K562 (cell line): ENCODE measurements around the gene GPR179. TPM values are rescaled to one million over a fixed set of nuclear protein-coding genes. Genes with fewer than 3 reads are reported as not detected.

ENCODE experiments used
- ATAC-seq: fragments of 200-7000 bp; cut with Tn5 transposase; 3 replicates; pipeline ENCODE4 v1.9.1; 2020; ENCODE audit warnings: moderate library complexity
- BruUV-seq: library from RNA; stranded (reverse); fragments of 400-500 nt; replicated peaks from 2 replicates; lab custom pipeline; 2021; lab: Mats Ljungman, UMichigan
- CTCF ChIA-PET: fragments of 300-600 bp; formaldehyde crosslinking; extraction: SDS; loops from one replicate; lab custom pipeline; 2021; ENCODE audit warnings: low intra/inter-chr PET ratio; lab: Yijun Ruan, JAX
- POLR2A ChIA-PET: fragments of 300-600, 350-650 bp; sonication (Branson Sonifier 250); formaldehyde crosslinking; extraction: SDS; loops from one replicate; lab custom pipeline; 2021; ENCODE audit warnings: antibody characterized with exemption, inconsistent platforms; lab: Yijun Ruan, JAX
- DNase-seq, 4 experiments: peaks; one replicate each; pipeline versions ENCODE4 v3.0.0 to v3.0.0-alpha.2; 2011 to 2018; ENCODE audit warnings: low spot score in 3 of 4, mixed read lengths in 3 of 4; ENCODE audit errors: extremely low read depth in 1 of 4
- FAIRE-seq: peaks from 2 replicates; lab custom pipeline; 2011; peaks lifted over from hg19 to GRCh38; lab: Jason Lieb, UNC
- H2AFZ ChIP-seq: 2 replicates; pipeline ENCODE4 v1.6.0; 2011; ENCODE audit warnings: low read depth, low read length, control low read depth, inconsistent platforms
- H3K27ac ChIP-seq: fragments of 200-600 bp; 3 replicates; pipeline ENCODE4 v1.8.0; 2011; ENCODE audit warnings: low read depth, mild to moderate bottlenecking, control low read depth, inconsistent platforms, low read length, moderate library complexity, mixed read lengths; ENCODE audit errors: extremely low read depth
- H3K27me3 ChIP-seq, 2 experiments: fragments of 300-600 bp in 1 of 2; 2 replicates in 1 of 2; 3 replicates in 1 of 2; pipeline versions ENCODE4 v1.6.0 to v1.8.0; 2011; ENCODE audit warnings: inconsistent platforms in 2 of 2, low read length in 2 of 2, mild to moderate bottlenecking in 1 of 2, mixed read lengths in 1 of 2, moderate library complexity in 1 of 2; ENCODE audit not compliant: control insufficient read depth in 2 of 2, insufficient read depth in 2 of 2
- H3K36me3 ChIP-seq: fragments of 300-600 bp; 3 replicates; pipeline ENCODE4 v1.8.0; 2011; ENCODE audit warnings: mild to moderate bottlenecking, low read length, inconsistent platforms; ENCODE audit not compliant: control insufficient read depth, insufficient read depth
- H3K4me1 ChIP-seq, 2 experiments: fragments of 200-600 bp in 1 of 2; replicated peaks in 1 of 2; 2 replicates in 1 of 2; 3 replicates in 1 of 2; pipeline versions ENCODE4 v1.5.1 to v1.8.0; 2011; ENCODE audit warnings: inconsistent platforms in 2 of 2, low read length in 2 of 2, mild to moderate bottlenecking in 1 of 2, mixed read lengths in 1 of 2, moderate library complexity in 1 of 2; ENCODE audit not compliant: control insufficient read depth in 2 of 2, insufficient read depth in 2 of 2
- H3K4me2 ChIP-seq: 2 replicates; pipeline ENCODE4 v1.6.1; 2011; ENCODE audit warnings: low read length, control low read depth, inconsistent platforms, mixed read lengths; ENCODE audit not compliant: insufficient read depth
- H3K4me3 ChIP-seq: fragments of 200-600 bp; sonication (generic), shearing (Covaris generic); 2 replicates; pipeline ENCODE4 v1.5.1; 2016; ENCODE audit warnings: control low read depth, inconsistent platforms
- H3K79me2 ChIP-seq: fragments of 200-600 bp; 3 replicates; pipeline ENCODE4 v1.8.0; 2011; ENCODE audit warnings: low read length, inconsistent platforms; ENCODE audit not compliant: control insufficient read depth, insufficient read depth
- H3K9ac ChIP-seq, 2 experiments: 2 replicates each; pipeline versions ENCODE4 v1.6.0 to v1.6.1; 2011; ENCODE audit warnings: low read depth in 2 of 2, low read length in 2 of 2, control low read depth in 1 of 2, inconsistent platforms in 1 of 2, mild to moderate bottlenecking in 1 of 2, mixed read lengths in 1 of 2; ENCODE audit not compliant: insufficient read depth in 1 of 2
- H3K9me1 ChIP-seq: one replicate; pipeline ENCODE4 v1.6.0; 2011; ENCODE audit warnings: inconsistent platforms, mild to moderate bottlenecking, low read length, moderate library complexity; ENCODE audit not compliant: control insufficient read depth, insufficient read depth
- H3K9me3 ChIP-seq: replicated peaks from 2 replicates; pipeline ENCODE4 v1.5.1; 2011; ENCODE audit warnings: low read depth, low read length, inconsistent platforms; ENCODE audit not compliant: control insufficient read depth, insufficient read depth
- H4K20me1 ChIP-seq: replicated peaks from 2 replicates; pipeline ENCODE4 v1.6.1; 2011; ENCODE audit warnings: low read length, inconsistent platforms, mixed read lengths; ENCODE audit not compliant: control insufficient read depth, insufficient read depth
- CCAR2 ChIP-seq: fragments of 200-400 bp; formaldehyde crosslinking; IDR thresholded peaks from 2 replicates; pipeline ENCODE4 v1.6.1; 2017; ENCODE audit warnings: mild to moderate bottlenecking, low read depth, low read length
- CTBP1 ChIP-seq: fragments of 450-650 bp; IDR thresholded peaks from 2 replicates; pipeline ENCODE4 v1.6.1; 2016; ENCODE audit warnings: borderline replicate concordance
- ELF4 ChIP-seq: fragments of 450-650 bp; formaldehyde crosslinking; IDR thresholded peaks from 2 replicates; pipeline ENCODE4 v1.4.0; 2022; ENCODE audit warnings: missing genetic modification characterization
- NFXL1 ChIP-seq: fragments of 450-650 bp; formaldehyde crosslinking; IDR thresholded peaks from 2 replicates; pipeline ENCODE4 v1.4.0; 2021; ENCODE audit warnings: mild to moderate bottlenecking
- POLR3G ChIP-seq: IDR thresholded peaks from 2 replicates; pipeline ENCODE4 v1.6.1; 2011; ENCODE audit not compliant: insufficient read length, insufficient replicate concordance; ENCODE audit errors: extremely low read depth
- SP2 ChIP-seq: IDR thresholded peaks from 2 replicates; pipeline ENCODE4 v1.6.1; 2011; ENCODE audit warnings: mild to moderate bottlenecking, low read depth, low read length, moderate library complexity; ENCODE audit not compliant: poor library complexity, severe bottlenecking; ENCODE audit errors: extremely low read depth
- SRSF3 ChIP-seq: fragments of 200-400 bp; formaldehyde crosslinking; IDR thresholded peaks from 2 replicates; pipeline ENCODE4 v1.6.1; 2016; ENCODE audit warnings: mild to moderate bottlenecking, low read length, moderate library complexity; ENCODE audit not compliant: insufficient read depth
- SUPT5H ChIP-seq: fragments of 450-650 bp; IDR thresholded peaks from 2 replicates; pipeline ENCODE4 v1.6.1; 2016
- TRIM24 ChIP-seq, 2 experiments: fragments of 450-650 bp; IDR thresholded peaks; 2 replicates each; pipeline ENCODE4 v1.6.1; 2016
- ZBTB8A ChIP-seq: fragments of 450-650 bp; IDR thresholded peaks from 2 replicates; pipeline ENCODE4 v1.6.1; 2018; ENCODE audit warnings: mild to moderate bottlenecking, moderate library complexity; ENCODE audit not compliant: partially characterized antibody
- ZNF121 ChIP-seq: sonication (generic); formaldehyde crosslinking; conservative IDR thresholded peaks from 2 replicates; pipeline ENCODE4 v1.8.0; 2022; ENCODE audit warnings: missing genetic modification reagents
- WGBS: fragments of 100-300 bp; shearing (Covaris generic); methylation state at CpG from one replicate; pipeline ENCODE4 v1.1.6; 2016; ENCODE audit warnings: low coverage, mixed read lengths; ENCODE audit not compliant: insufficient coverage; ENCODE audit errors: missing lambda C conversion rate; 5-methylcytosine and 5-hydroxymethylcytosine counted together
- in situ Hi-C: fragments of 300-500 bp; cut with MboI; formaldehyde crosslinking; loops from 4 replicates; pipeline ENCODE4 v1.15.0; 2018; ENCODE audit warnings: inconsistent platforms, mixed read lengths
- intact Hi-C: fragments of 100-400 bp; cut with micrococcal nuclease; formaldehyde crosslinking; loops from 2 replicates; pipeline ENCODE4 v1.14.2; 2022
- polyA plus RNA-seq, 8 experiments: library from polyadenylated mRNA; depleted of rRNA in 4 of 8; stranded (reverse) in 5 of 8; unstranded in 3 of 8; fragments of >200 nt; fragmentation: Nextera tagmentation in 2 of 8; fragmentation: Illumina TruSeq in 1 of 8; extraction: Ambion mirVana in 2 of 8; extraction: Trizol in 1 of 8; gene quantifications; 2 replicates each; pipeline versions ENCODE4 v1.2.1 to v1.2.3, GENCODE V29; 2011 to 2014; ENCODE audit warnings: inconsistent platforms in 1 of 8, missing spikeins in 1 of 8
- total RNA-seq, 7 experiments: library from RNA; depleted of rRNA in 6 of 7; stranded (reverse); fragments of >200 nt in 6 of 7; fragmentation: Illumina TruSeq in 2 of 7; extraction: Trizol in 2 of 7; gene quantifications; 2 replicates each; pipeline versions ENCODE4 v1.2.1 to v1.2.3, GENCODE V29; 2011 to 2021; ENCODE audit warnings: low replicate concordance in 1 of 7
- TF ChIP-seq, protein P1 (sequence below): fragments of 250-450 bp; sonication (Bioruptor Pico); IDR thresholded peaks from 2 replicates; pipeline ENCODE4 v1.4.0; 2020; ENCODE audit warnings: mild to moderate bottlenecking, moderate library complexity, borderline replicate concordance
- TF ChIP-seq, protein P2 (sequence below): fragments of 450-650 bp; IDR thresholded peaks from 2 replicates; pipeline ENCODE4 v1.6.1; 2016
- TF ChIP-seq, protein P3 (sequence below): conservative IDR thresholded peaks from 2 replicates; pipeline ENCODE4 v1.6.1; 2011; ENCODE audit warnings: low read depth, mild to moderate bottlenecking, low read length; ENCODE audit not compliant: control insufficient read depth

Gene GPR179
- total and polyA plus RNA-seq, 9 of the 15 experiments (the other 6 are each of a cell fraction or from before 2014, with no cell fraction given), result not detected

DNA sequence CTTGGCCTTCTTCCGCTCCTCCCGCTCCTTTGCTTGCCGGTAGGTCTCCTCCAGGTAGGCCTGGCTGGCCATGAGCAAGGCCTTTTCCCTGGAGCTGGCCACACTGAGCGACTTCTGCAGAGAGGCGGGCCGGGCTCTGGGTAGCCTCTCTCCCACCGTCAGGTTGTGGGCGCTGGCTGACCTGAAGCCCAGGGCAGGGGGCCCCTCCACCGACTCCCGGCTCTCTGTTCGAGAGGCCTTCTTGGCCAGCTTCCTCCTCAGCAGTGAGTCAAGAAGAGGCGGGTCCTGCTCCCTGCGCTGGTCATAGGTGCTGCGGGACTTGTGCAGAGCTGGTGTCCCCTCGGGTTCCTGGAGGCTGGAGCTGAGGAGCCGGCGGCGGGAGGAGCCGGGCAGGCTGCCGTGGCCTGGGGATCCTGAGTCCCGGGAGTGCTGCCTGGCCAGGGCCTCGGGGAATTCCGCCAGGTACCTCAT is 12.8 kb downstream of the GPR179 start:
- BruUV-seq, result no TSS peak
- WGBS, result 9% methylated on average over 20 of the region's 23 CpGs
- CTCF ChIA-PET, result interaction anchor here (1.1 kb wide), 1 partner anchor 86 kb away, joined by 3 read pairs; no protein-coding TSS in a partner anchor
- Histone ChIP-seq H2AFZ (no peak overlapping the region), H3K79me2 (no peaks in the 10 kb centered on the region), H3K4me3 (no peak overlapping the region), H3K27ac (no peak overlapping the region), H3K9ac (peak overlapping the region in 1 of 2 experiments; percentile 14; a peak in 1 of 4 replicates), H3K9me3 (no peaks in the 10 kb centered on the region), H3K4me1 (peaks cover 0 to 14% of the 10 kb centered on the region in 2 experiments; a peak in 1 of 5 replicates), H3K4me2 (no peak overlapping the region), H3K9me1 (peaks cover 6% of the 10 kb centered on the region), H3K27me3 (peaks cover 60 to 87% of the 10 kb centered on the region in 2 experiments), H3K36me3 (no peaks in the 10 kb centered on the region), H4K20me1 (peaks cover 18% of the 10 kb centered on the region)
- DNase-seq, result no peak
- no peak for FAIRE-seq
- peak; percentile 15; the same call in 2 of the 3 replicates for ATAC-seq
- POLR2A ChIA-PET, result interaction anchor here (0.6 to 1.4 kb wide), 2 partner anchors 15 to 80 kb away, joined by 3 to 4 read pairs; no protein-coding TSS in a partner anchor
- in situ Hi-C loops, result no loop called here
- intact Hi-C loops, result loop anchor here (5.0 kb wide), 1 partner anchor 81 kb away; no protein-coding TSS in a partner anchor
- TF ChIP-seq, protein P1, sequence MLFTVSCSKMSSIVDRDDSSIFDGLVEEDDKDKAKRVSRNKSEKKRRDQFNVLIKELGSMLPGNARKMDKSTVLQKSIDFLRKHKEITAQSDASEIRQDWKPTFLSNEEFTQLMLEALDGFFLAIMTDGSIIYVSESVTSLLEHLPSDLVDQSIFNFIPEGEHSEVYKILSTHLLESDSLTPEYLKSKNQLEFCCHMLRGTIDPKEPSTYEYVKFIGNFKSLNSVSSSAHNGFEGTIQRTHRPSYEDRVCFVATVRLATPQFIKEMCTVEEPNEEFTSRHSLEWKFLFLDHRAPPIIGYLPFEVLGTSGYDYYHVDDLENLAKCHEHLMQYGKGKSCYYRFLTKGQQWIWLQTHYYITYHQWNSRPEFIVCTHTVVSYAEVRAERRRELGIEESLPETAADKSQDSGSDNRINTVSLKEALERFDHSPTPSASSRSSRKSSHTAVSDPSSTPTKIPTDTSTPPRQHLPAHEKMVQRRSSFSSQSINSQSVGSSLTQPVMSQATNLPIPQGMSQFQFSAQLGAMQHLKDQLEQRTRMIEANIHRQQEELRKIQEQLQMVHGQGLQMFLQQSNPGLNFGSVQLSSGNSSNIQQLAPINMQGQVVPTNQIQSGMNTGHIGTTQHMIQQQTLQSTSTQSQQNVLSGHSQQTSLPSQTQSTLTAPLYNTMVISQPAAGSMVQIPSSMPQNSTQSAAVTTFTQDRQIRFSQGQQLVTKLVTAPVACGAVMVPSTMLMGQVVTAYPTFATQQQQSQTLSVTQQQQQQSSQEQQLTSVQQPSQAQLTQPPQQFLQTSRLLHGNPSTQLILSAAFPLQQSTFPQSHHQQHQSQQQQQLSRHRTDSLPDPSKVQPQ (CRISPR knock-in tag), result no peak
- TF ChIP-seq, protein P2, sequence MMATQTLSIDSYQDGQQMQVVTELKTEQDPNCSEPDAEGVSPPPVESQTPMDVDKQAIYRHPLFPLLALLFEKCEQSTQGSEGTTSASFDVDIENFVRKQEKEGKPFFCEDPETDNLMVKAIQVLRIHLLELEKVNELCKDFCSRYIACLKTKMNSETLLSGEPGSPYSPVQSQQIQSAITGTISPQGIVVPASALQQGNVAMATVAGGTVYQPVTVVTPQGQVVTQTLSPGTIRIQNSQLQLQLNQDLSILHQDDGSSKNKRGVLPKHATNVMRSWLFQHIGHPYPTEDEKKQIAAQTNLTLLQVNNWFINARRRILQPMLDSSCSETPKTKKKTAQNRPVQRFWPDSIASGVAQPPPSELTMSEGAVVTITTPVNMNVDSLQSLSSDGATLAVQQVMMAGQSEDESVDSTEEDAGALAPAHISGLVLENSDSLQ, result no peak
- TF ChIP-seq NFXL1 (CRISPR knock-in tag) (no peak), SRSF3 (no peak), CCAR2 (no peak), SP2 (no peak), ZBTB8A (no peak), ELF4 (CRISPR knock-in tag) (no peak), SUPT5H (no peak), CTBP1 (no peak), POLR3G (no peak), TRIM24 (IDR thresholded peaks at IDR 0.05) (no peak), ZNF121 (CRISPR knock-in tag) (no peak)
- TF ChIP-seq, protein P3, sequence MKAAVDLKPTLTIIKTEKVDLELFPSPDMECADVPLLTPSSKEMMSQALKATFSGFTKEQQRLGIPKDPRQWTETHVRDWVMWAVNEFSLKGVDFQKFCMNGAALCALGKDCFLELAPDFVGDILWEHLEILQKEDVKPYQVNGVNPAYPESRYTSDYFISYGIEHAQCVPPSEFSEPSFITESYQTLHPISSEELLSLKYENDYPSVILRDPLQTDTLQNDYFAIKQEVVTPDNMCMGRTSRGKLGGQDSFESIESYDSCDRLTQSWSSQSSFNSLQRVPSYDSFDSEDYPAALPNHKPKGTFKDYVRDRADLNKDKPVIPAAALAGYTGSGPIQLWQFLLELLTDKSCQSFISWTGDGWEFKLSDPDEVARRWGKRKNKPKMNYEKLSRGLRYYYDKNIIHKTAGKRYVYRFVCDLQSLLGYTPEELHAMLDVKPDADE, result no peak
